T-helper 2 cell treated with Interferon-gamma antibody and Interleukin-4, amounts not matched to agents 100 ng/mL and 5 ng/mL, for 36 hours (primary cell): ENCODE measurements around the gene RAMP1. TPM values are rescaled to one million over a fixed set of nuclear protein-coding genes. Genes with fewer than 3 reads are reported as not detected.
"Not testable (repeated sequence)": the region's sequence is repeated elsewhere in the genome, so short reads cannot be mapped to it uniquely, and the experiment has no call there.

ENCODE experiments used
- intact Hi-C: fragments of 100-400 bp; cut with micrococcal nuclease; formaldehyde crosslinking; loops from one replicate; pipeline ENCODE4 v1.15.1; 2023
- total RNA-seq: library from RNA; stranded (reverse); gene quantifications from 2 replicates; pipeline ENCODE4 v1.2.3, GENCODE V29; 2022

Gene RAMP1
- 10.5 and 10.7 TPM in 2 replicates for total RNA-seq

DNA sequence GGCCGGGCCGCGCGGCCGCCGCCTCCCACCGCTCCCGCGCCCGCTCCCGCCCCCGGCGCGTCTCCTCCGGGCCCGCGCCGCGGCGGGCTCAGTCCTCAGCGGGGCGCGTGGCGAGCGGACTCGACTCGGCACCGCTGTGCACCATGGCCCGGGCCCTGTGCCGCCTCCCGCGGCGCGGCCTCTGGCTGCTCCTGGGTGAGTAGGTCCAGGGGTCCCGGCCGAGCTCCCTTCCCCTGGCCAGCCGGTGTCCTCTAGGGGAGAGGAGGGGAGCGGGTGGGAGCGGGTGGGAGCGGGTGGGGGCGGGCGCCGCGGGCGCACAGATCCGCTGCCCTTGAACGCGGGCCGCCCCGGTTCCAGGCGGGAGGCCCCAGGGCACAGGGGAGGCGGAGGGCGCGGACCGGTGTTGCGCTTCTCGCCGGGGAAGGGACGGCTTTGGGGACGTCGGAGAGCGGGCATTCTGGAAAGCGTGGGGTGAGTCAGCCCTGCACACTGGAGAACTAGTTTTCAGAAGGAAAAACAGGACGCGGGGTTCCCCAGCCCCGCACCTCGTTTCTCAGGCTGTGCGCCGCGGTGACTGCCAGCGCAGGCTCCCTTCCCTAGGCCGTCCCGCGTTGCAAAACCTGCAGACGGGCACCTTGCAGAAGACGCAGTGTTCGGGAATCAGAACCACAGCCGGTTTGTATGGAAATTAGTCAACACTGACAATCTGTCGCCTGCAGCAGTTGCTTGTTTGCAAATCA lies at the start of gene RAMP1:
TSS of gene RAMP1 (plus strand) at position 91 of the 740 bp plus-strand sequence. CDS start at position 144, 53 bp downstream.
- intact Hi-C loops, result loop anchor here (2.0 kb wide), 1 partner anchor 109 kb away; no protein-coding TSS in a partner anchor

DNA sequence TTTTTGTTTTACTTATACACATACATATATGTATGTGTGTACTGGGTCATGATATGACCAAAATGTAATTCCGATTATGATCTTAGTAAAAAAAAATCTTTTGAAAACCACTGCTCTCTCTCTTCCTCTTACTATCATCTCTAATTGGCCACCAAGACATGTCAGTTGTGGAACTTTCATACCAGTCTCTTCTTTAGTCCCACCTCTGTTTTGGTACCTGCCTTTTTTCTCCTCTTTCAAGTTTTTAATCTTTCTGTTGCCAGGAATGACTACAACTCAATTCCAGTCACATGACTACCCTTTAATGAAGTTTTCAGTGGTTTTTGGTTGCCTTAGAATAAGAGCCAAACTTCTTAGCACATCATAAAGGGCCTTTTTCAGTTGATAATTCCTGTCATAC lies 43.8 kb upstream of the RAMP1 start:
- intact Hi-C loops, result no loop called here

DNA sequence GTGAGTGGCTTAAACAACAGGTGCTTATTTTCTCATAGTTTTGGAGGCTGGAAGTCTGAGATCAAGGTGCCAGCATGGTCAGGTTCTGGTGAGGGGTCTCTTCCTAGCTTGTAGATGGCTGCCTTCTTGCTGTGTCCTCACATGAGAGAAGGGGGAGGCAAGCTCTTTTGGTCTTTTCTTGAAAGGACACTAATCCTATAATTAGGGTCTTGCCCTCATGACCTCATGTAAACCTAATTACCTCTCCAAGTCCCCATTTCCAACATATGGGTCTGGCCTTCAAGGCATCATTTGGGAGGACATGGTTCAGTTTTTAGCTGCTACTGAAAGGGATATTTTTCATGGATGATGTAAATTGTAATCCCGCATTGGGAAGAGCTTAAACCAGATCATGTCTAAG lies 42.9 kb upstream of the RAMP1 start:
- intact Hi-C loops, result no loop called here

DNA sequence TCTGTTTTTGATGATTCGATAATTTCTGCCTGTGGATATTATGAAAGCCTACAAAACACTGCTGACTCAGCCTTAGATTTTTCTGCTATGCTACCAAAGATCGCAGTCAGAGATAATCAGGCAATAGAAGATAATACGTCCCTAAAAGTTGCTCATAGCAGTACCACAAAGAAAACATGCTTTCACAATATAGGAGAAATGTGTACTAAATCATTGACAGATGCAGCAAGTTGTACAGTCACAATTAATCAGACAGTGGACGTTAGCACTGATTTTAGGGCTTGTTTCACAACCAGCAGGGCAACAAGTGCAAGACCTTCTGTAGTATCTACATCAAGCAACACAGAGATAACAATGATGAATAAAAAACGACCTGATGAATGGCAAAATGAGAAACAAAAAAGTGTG lies 41.4 kb upstream of the RAMP1 start:
- intact Hi-C loops, result no loop called here

- intact Hi-C loops, result no loop called here
Measured at GRCh38 chr2:237819231-237819630, 40.2 kb upstream of the RAMP1 start.

DNA sequence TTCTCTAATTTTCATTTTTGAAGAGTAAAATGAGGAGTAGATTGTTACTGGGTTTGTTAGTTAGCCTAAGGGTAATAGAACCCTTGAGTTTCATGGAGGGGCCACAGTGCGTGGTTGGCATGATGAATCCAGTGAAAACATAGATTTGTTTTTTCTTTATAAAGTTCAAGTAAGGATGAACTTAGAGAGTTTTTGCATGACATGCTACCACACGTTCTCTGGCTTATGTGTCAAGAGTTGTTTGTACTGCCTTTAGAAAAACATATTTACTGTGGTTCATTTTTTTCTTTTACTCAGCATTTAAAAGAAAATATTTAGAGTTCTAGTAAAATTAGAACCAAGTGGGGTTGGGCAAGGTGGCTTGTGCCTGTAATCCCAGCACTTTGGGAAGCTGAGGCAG lies 39.0 kb upstream of the RAMP1 start:
- intact Hi-C loops, result no loop called here

DNA sequence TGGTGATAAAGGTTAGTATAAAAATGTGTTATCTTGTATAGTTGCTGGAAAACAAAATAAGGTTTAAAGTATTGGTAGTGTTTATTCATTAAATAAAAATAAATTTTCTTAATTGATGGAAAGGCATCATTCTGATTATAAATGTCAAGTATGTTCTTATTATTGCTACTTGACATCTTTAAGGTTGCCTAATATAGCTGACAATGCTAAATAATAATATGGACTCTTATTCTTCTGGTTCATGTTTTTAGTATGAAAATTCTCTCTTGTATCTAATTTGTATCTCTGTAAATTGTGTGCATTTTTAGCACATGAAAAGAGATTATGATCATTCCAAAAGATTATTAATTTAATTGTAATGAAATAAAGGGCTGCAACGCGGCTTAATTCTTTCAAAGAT lies 35.9 kb upstream of the RAMP1 start:
- intact Hi-C loops, result no loop called here

DNA sequence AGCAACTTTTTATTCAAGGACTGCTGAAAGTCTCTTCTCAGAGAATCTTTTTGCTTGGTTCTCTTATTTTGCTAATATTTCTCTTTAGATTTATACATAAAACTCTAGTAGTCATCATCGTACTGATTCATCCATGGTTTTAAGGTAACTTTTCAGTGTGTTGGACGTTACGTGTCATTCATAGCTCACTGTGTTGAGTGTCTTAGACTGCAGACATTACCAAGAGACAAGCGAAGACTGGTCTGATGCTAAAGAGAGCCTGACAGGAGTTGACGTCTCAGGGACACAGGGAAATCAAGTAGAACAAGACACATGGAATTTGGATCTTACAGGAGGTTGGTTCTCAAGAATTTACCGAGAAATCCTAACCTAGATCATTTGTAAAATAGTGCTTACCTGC lies 35.3 kb upstream of the RAMP1 start:
- intact Hi-C loops, result no loop called here

GRCh38 chr2:237827421-237827987 lies 31.9 kb upstream of the RAMP1 start:
- intact Hi-C loops, result no loop called here

DNA sequence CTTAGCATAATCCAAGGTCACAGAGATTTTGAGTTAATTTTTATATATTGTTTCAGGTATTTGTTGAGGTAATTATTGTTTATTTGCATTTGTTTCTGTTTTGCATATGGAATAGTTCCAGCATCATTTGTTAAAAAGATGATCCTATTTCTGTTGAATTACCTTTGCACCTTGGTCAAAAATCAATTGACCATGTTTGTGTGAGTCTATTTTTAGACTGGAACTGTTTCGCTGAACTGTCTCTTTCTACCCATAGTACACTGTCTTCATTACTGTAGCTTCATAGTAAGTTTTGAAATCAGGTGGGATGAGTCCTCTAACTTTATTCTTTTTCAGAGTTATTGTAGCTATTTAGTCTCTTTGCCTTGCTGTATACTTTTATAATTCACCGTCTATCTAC lies 28.9 kb upstream of the RAMP1 start:
- intact Hi-C loops, result no loop called here

DNA sequence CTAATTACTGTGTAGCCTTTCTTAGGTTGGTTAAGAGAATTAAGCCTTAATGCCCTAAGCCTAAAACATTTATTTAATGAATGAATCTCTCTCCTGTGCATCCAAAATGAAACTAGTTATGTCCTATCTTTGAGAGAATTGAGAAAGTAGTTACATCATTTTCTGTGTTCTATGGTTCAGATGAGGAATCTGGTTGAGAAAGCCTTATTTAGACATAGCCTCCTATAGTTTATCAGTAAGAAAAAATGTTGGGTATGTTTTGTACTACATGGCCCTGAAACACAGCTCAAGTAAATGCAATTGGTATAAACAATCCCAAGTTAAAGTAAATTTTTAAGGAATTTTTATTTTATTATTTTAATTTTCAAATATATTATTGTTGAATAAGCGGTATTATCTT lies 25.9 kb upstream of the RAMP1 start:
- intact Hi-C loops, result no loop called here

GRCh38 chr2:237835372-237835771 lies 24.1 kb upstream of the RAMP1 start:
- intact Hi-C loops, result no loop called here

DNA sequence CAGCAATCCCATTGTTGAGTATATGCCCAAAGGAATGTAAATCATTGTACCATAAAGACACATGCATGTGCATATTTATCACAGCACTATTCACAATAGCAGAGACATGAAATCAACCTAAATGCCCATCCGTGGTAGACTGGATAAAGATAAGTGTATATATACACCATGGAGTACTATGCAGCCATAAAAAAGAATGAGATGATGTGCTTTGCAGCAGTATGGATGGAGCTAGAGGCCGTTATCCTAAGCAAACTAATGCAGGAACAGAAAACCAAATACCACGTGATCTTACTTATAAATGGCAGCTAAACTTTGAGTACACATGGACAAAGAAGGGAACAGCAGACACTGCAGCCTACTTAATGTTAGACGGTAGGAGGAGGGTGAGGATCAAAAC lies 18.4 kb upstream of the RAMP1 start:
- intact Hi-C loops, result no loop called here

DNA sequence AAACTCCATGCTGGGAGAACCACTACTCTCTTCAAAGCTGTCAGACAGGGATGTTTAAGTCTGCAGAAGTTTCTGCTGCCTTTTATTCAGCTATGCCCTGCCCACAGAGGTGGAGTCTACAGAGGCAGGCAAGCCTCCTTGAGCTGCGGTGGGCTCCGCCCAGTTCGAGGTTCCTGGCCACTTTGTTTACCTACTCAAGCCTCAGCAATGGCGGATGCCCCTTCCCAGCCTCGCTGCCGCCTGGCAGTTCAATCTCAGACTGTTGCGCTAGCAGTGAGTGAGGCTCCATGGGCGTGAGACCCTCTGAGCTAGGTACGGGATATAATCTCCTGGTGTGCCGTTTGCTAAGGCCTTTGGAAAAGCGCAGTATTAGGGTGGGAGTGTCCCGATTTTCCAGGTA lies 10.5 kb upstream of the RAMP1 start:
- intact Hi-C loops, result not testable (repeated sequence)

DNA sequence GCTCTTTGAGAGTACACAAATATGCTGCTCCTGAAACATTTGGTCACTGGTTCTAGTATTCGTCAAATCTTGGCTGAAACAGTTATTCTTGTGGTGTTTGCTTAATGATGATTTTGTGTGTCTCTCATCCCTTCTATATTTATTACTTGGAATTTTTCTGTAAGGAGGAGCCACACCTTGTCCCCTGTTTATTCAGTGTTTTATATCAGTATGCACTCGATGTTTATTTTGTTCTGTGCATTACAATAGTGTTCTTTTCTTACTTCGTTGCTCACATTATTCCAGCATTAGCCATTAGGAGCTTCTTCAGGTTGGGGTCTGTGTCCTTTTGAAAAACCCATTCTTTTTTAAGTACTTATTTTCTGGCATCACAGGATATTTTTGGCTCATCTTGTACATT lies 5.1 kb upstream of the RAMP1 start:
- intact Hi-C loops, result no loop called here

- intact Hi-C loops, result loop anchor here (1.0 to 2.0 kb wide), 4 partner anchors 111 to 406 kb away; no protein-coding TSS in a partner anchor
Measured at GRCh38 chr2:237857791-237858190, 1.6 kb upstream of the RAMP1 start.

DNA sequence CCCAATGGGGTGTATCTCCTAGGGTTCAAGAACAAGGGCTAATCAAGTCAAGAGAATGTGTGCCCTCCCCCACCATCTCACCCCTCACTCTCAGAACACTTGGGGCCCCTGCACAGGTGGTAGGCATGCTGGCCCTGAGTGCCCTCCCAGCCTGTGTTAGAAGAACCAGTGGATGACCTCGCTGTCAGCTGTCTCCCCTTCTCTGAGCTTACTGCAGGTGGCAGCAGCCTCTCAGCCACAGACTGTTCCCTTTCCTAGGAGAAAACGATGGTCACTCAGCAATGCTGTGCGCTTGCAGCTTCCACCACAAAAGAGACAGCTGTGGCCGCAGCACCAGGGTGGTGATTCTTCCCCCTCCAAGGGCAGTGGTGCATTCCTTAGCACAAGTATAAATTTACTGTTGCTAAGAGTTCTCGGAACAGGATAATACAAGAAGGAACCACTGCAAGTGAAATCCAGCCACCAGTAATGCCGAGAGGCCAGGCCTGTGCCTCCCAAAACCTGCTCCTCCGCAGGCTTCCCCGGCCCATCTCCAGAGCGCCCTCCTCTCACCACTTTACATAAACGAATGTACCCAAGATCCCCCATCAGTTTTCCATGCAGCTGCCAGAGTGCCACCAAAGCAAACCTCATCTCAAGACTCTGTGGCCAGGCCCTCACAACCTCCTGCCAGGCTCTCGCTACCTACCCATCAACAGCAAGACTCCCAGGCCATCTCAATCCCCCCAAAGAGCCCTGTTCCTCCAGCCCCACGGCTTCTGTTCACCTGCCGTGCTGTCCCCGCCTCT lies 935 bp upstream of the RAMP1 start:
- intact Hi-C loops, result loop anchor here (1.0 to 2.0 kb wide), 4 partner anchors 110 to 405 kb away; no protein-coding TSS in a partner anchor

DNA sequence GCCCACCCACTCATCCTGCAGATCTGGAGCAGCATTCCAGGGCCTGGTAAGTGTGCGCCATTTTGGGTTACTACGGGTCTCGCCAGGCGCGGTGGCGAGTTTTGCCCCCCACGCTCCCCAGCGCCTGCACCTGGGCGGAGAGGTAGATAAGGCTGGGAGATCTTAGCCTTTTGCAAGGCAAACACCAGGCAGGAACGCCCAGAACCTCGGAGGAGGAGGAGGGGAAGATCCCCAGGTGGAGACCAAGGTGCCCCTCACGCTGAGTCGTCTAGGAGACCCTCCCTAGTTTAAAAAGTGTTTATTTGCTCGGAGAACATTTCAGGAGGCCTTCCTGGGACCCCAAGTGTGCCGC lies 365 bp upstream of the RAMP1 start:
- intact Hi-C loops, result loop anchor here (2.0 kb wide), 1 partner anchor 110 kb away; no protein-coding TSS in a partner anchor

GRCh38 chr2:237860273-237860935 lies 981 bp downstream of the RAMP1 start:
- intact Hi-C loops, result no loop called here

DNA sequence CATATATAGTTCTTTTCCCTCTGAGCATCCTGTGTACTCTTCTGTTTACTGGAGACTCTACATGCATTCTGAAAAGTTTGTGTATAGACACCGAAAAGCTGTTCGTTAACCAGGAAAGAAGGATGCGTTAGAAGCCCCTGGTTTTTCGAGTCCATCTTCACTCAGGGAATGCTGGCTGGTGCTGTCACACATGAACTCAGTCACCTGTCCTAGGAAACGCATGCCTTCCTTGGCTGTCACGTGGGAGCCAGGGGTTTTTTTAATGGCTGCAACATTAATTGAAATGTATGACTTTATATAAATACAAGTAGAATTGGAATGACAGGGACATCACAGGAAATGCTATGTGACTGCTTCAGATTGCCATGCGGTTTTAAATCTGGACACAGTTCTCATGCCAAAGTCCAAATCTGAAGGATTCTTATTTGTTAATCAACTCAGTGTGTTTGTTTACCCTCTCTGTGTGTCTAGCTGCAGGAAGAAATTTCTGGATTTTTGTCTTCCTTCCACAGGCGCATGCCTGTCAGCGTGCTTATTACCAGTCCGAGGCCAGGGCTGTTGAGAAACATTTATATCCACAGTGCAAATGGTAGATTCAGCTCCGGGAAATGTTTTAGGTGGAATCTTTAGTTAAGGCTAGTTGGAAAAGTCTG lies 2.6 kb downstream of the RAMP1 start:
- intact Hi-C loops, result no loop called here

DNA sequence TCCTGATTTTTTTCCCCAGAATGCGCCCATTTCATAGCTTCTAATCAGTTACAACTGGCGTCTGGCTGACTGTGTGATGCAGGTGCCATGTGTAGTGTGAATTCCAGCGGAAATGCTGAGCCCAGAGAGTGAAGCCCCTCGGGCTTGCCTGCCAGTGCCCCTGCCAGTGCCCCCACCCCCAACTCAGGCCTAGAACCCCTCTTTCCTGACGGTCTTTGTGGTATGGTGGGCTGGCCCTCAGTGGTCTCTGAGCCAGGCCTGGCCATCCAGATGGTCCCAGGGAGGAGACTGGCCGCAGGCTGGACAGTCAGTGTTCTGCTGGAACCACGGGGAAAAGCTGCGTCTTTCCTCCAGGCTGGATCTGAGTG lies 3.1 kb downstream of the RAMP1 start:
- intact Hi-C loops, result no loop called here
